GM18508 (cell line): ENCODE measurements around the gene SLC6A9.

Experiments
- ATAC-seq: cut with Tn5 transposase; IDR thresholded peaks from one replicate; pipeline ENCODE4 v1.9.1; 2021; ENCODE audit warnings: moderate number of reproducible peaks; ENCODE audit not compliant: insufficient read depth, unreplicated experiment

The SLC6A9 gene

GRCh38 chr1:44012404-44012803 lies 18.9 kb downstream of the SLC6A9 start:
- ATAC-seq: no peak

GRCh38 chr1:44010935-44011471 lies 20.3 kb downstream of the SLC6A9 start:
- ATAC-seq: no peak

- ATAC-seq: no peak
Observed at GRCh38 chr1:44008259-44008658, 23.0 kb downstream of the SLC6A9 start.

- no peak for ATAC-seq
Observed at GRCh38 chr1:44002606-44003157, 28.6 kb downstream of the SLC6A9 start.

- no peak for ATAC-seq
Observed at GRCh38 chr1:44002165-44002564, 29.1 kb downstream of the SLC6A9 start.

- no peak for ATAC-seq
Observed at GRCh38 chr1:44000122-44000665, 31.1 kb downstream of the SLC6A9 start.

GRCh38 chr1:43999455-43999854 lies 31.8 kb downstream of the SLC6A9 start:
- ATAC-seq: no peak

- ATAC-seq: no peak
Observed at GRCh38 chr1:43998000-43998378, 33.3 kb downstream of the SLC6A9 start.

- no peak for ATAC-seq
Observed at GRCh38 chr1:43997295-43997999, 33.8 kb downstream of the SLC6A9 start.

GRCh38 chr1:43996733-43997115 lies 34.5 kb downstream of the SLC6A9 start:
- no peak for ATAC-seq

GRCh38 chr1:43995984-43996732 lies 35.1 kb downstream of the SLC6A9 start:
- no peak for ATAC-seq

GRCh38 chr1:43994794-43995790 lies 36.2 kb downstream of the SLC6A9 start:
- no peak for ATAC-seq

GRCh38 chr1:43994071-43994470 lies 37.2 kb downstream of the SLC6A9 start:
- ATAC-seq: no peak

- ATAC-seq: no peak
Observed at GRCh38 chr1:43993206-43993914, 37.9 kb downstream of the SLC6A9 start.

GRCh38 chr1:43992232-43992995 lies 38.8 kb downstream of the SLC6A9 start:
- ATAC-seq: no peak

GRCh38 chr1:43991476-43992231 lies 39.6 kb downstream of the SLC6A9 start, which contains the start of gene CCDC24:
TSS of gene CCDC24 (plus strand) at chr1:43991599. CDS start at chr1:43991879, 280 bp downstream.
- ATAC-seq: no peak

GRCh38 chr1:43991200-43991475 lies 40.1 kb downstream of the SLC6A9 start:
- no peak for ATAC-seq
